Liver (tissue), 9 donors: ENCODE data around the gene RADX. TPM values are rescaled to one million over a fixed set of nuclear protein-coding genes. Genes with fewer than 3 reads are reported as not detected.

Experiments
- DNase-seq: peaks from one replicate; pipeline ENCODE4 v3.0.0-alpha.2; 2017; ENCODE audit warnings: low spot score
- H3K27ac ChIP-seq, 2 donors: one replicate each; pipeline ENCODE4 v1.7.0; 2013; ENCODE audit warnings: inconsistent platforms in 2 of 2, low read length in 2 of 2, control low read depth in 1 of 2, low read depth in 1 of 2, mild to moderate bottlenecking in 1 of 2
- H3K27me3 ChIP-seq, 4 donors: one replicate each; pipeline versions ENCODE4 v1.6.1 to v1.7.0; 2013; ENCODE audit warnings: low read length in 3 of 4, inconsistent platforms in 1 of 4, mild to moderate bottlenecking in 1 of 4, moderate library complexity in 1 of 4; ENCODE audit not compliant: control insufficient read depth in 4 of 4, insufficient read depth in 4 of 4
- H3K36me3 ChIP-seq, 4 donors: one replicate each; pipeline versions ENCODE4 v1.6.1 to v1.7.0; 2013; ENCODE audit warnings: low read length in 3 of 4, mild to moderate bottlenecking in 3 of 4, low read depth in 1 of 4, moderate library complexity in 1 of 4; ENCODE audit not compliant: control insufficient read depth in 4 of 4, insufficient read depth in 3 of 4
- H3K4me1 ChIP-seq, 4 donors: one replicate each; pipeline versions ENCODE4 v1.6.1 to v1.7.0; 2013; ENCODE audit warnings: low read length in 3 of 4, mild to moderate bottlenecking in 3 of 4, moderate library complexity in 1 of 4; ENCODE audit not compliant: control insufficient read depth in 4 of 4, insufficient read depth in 4 of 4
- H3K4me3 ChIP-seq, 3 donors: one replicate each; pipeline versions ENCODE4 v1.6.1 to v1.7.0; 2013; ENCODE audit warnings: low read length in 3 of 3, control low read depth in 1 of 3, low read depth in 1 of 3, mild to moderate bottlenecking in 1 of 3
- H3K9ac ChIP-seq, 2 donors: one replicate each; pipeline ENCODE4 v1.7.0; 2013; ENCODE audit warnings: low read length in 2 of 2, mild to moderate bottlenecking in 2 of 2, moderate library complexity in 2 of 2, control low read depth in 1 of 2, low read depth in 1 of 2
- H3K9me3 ChIP-seq, 4 donors: one replicate each; pipeline versions ENCODE4 v1.6.1 to v1.7.0; 2013; ENCODE audit warnings: low read length in 3 of 4; ENCODE audit not compliant: control insufficient read depth in 4 of 4
- EGR1 ChIP-seq, 2 donors: IDR thresholded peaks; 2 replicates each; pipeline ENCODE4 v1.6.1; 2016 to 2018; ENCODE audit warnings: antibody characterized with exemption in 2 of 2, low read depth in 2 of 2
- FOXA1 ChIP-seq: IDR thresholded peaks from 2 replicates; pipeline ENCODE4 v1.6.1; 2016; ENCODE audit warnings: antibody characterized with exemption
- FOXA2 ChIP-seq: IDR thresholded peaks from 2 replicates; pipeline ENCODE4 v1.6.1; 2016; ENCODE audit warnings: antibody characterized with exemption
- GABPA ChIP-seq, 2 donors: IDR thresholded peaks in 1 of 2; conservative IDR thresholded peaks in 1 of 2; 2 replicates each; pipeline ENCODE4 v1.6.1; 2016; ENCODE audit warnings: antibody characterized with exemption in 2 of 2, mild to moderate bottlenecking in 1 of 2, moderate library complexity in 1 of 2
- HNF4A ChIP-seq, 2 donors: conservative IDR thresholded peaks; 2 replicates each; pipeline ENCODE4 v1.6.1; 2016; ENCODE audit warnings: antibody characterized with exemption in 2 of 2, mild to moderate bottlenecking in 2 of 2
- HNF4G ChIP-seq: IDR thresholded peaks from 2 replicates; pipeline ENCODE4 v1.6.1; 2016; ENCODE audit warnings: antibody characterized with exemption
- JUND ChIP-seq, 2 donors: IDR thresholded peaks; 2 replicates each; pipeline ENCODE4 v1.6.1; 2016; ENCODE audit warnings: antibody characterized with exemption in 2 of 2
- NR2F2 ChIP-seq: IDR thresholded peaks from 2 replicates; pipeline ENCODE4 v1.6.1; 2016; ENCODE audit warnings: antibody characterized with exemption
- RAD21 ChIP-seq, 2 donors: IDR thresholded peaks; 2 replicates each; pipeline ENCODE4 v1.6.1; 2016; ENCODE audit warnings: antibody characterized with exemption in 2 of 2, mild to moderate bottlenecking in 2 of 2
- RXRA ChIP-seq, 2 donors: IDR thresholded peaks; 2 replicates each; pipeline ENCODE4 v1.6.1; 2017 to 2018; ENCODE audit warnings: antibody characterized with exemption in 2 of 2, mild to moderate bottlenecking in 1 of 2
- SP1 ChIP-seq: IDR thresholded peaks from 2 replicates; pipeline ENCODE4 v1.6.1; 2018; ENCODE audit warnings: antibody characterized with exemption, mild to moderate bottlenecking
- YY1 ChIP-seq: IDR thresholded peaks from 2 replicates; pipeline ENCODE4 v1.6.1; 2016; ENCODE audit warnings: antibody characterized with exemption, mild to moderate bottlenecking
- ZBTB33 ChIP-seq: IDR thresholded peaks from 2 replicates; pipeline ENCODE4 v1.6.1; 2016; ENCODE audit warnings: antibody characterized with exemption
- WGBS: extraction: QIAGEN DNeasy Blood & Tissue Kit; methylation state at CpG from one replicate; pipeline ENCODE4 v1.1.7; 2013; 5-methylcytosine and 5-hydroxymethylcytosine counted together
- polyA plus RNA-seq, 2 donors: library from polyadenylated mRNA; stranded (reverse) in 1 of 2; unstranded in 1 of 2; fragments of 200-250 nt in 1 of 2; fragments of >200 nt in 1 of 2; fragmentation: Nextera tagmentation in 1 of 2; extraction: Ambion mirVana in 1 of 2; gene quantifications; one replicate each; pipeline versions ENCODE4 v1.2.1 to v1.2.3, GENCODE V29; 2013 to 2015
- total RNA-seq, 2 donors: library from RNA; depleted of rRNA; stranded (reverse); fragments of >200 nt; gene quantifications; one replicate each; pipeline ENCODE4 v1.2.3, GENCODE V29; 2014
- TF ChIP-seq, protein P1 (sequence below): IDR thresholded peaks from 2 replicates; pipeline ENCODE4 v1.6.1; 2016; ENCODE audit warnings: antibody characterized with exemption, mild to moderate bottlenecking
- TF ChIP-seq, protein P2 (sequence below): IDR thresholded peaks from 2 replicates; pipeline ENCODE4 v1.6.1; 2016; ENCODE audit warnings: antibody characterized with exemption
- TF ChIP-seq, protein P3 (sequence below): fragments of 150-350 bp; IDR thresholded peaks from 2 replicates; pipeline ENCODE4 v1.5.1; 2017; ENCODE audit warnings: improper control_type of control experiment, low read depth, low read length; ENCODE audit not compliant: missing input control
- donor health status: healthy.
- donor health status: healthy.
- donor health status: healthy.
- donor health status: healthy.
- donor health status: healthy.

RADX gene
- total and polyA plus RNA-seq, 4 donors = 0.46 to 2.3 (median 0.95) TPM

GRCh38 chrX:106585478-106585877 is 26.3 kb upstream of the RADX start:
- Histone ChIP-seq H3K9ac (no peak overlapping the region), H3K27ac (no peak overlapping the region), H3K36me3 (no peaks in the 10 kb centered on the region), H3K4me1 (no peaks in the 10 kb centered on the region), H3K27me3 (peaks cover 0 to 7% (median 0%) of the 10 kb centered on the region in 4 donors), H3K4me3 (no peak overlapping the region), H3K9me3 (no peaks in the 10 kb centered on the region)
- 48% methylated on average over 2 of the region's 2 CpGs for WGBS
- TF ChIP-seq, protein P1, sequence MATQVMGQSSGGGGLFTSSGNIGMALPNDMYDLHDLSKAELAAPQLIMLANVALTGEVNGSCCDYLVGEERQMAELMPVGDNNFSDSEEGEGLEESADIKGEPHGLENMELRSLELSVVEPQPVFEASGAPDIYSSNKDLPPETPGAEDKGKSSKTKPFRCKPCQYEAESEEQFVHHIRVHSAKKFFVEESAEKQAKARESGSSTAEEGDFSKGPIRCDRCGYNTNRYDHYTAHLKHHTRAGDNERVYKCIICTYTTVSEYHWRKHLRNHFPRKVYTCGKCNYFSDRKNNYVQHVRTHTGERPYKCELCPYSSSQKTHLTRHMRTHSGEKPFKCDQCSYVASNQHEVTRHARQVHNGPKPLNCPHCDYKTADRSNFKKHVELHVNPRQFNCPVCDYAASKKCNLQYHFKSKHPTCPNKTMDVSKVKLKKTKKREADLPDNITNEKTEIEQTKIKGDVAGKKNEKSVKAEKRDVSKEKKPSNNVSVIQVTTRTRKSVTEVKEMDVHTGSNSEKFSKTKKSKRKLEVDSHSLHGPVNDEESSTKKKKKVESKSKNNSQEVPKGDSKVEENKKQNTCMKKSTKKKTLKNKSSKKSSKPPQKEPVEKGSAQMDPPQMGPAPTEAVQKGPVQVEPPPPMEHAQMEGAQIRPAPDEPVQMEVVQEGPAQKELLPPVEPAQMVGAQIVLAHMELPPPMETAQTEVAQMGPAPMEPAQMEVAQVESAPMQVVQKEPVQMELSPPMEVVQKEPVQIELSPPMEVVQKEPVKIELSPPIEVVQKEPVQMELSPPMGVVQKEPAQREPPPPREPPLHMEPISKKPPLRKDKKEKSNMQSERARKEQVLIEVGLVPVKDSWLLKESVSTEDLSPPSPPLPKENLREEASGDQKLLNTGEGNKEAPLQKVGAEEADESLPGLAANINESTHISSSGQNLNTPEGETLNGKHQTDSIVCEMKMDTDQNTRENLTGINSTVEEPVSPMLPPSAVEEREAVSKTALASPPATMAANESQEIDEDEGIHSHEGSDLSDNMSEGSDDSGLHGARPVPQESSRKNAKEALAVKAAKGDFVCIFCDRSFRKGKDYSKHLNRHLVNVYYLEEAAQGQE = no peak
- TF ChIP-seq NR2F2 = no peak
- TF ChIP-seq, protein P2, sequence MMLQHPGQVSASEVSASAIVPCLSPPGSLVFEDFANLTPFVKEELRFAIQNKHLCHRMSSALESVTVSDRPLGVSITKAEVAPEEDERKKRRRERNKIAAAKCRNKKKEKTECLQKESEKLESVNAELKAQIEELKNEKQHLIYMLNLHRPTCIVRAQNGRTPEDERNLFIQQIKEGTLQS = no peak
- TF ChIP-seq YY1 = no peak
- TF ChIP-seq SP1 = no peak
- no peak for TF ChIP-seq FOXA1
- TF ChIP-seq GABPA (IDR thresholded peaks at IDR 0.05 in 1 of 2, conservative IDR thresholded peaks at IDR 0.05 in 1 of 2) = no peak
- TF ChIP-seq, protein P3, sequence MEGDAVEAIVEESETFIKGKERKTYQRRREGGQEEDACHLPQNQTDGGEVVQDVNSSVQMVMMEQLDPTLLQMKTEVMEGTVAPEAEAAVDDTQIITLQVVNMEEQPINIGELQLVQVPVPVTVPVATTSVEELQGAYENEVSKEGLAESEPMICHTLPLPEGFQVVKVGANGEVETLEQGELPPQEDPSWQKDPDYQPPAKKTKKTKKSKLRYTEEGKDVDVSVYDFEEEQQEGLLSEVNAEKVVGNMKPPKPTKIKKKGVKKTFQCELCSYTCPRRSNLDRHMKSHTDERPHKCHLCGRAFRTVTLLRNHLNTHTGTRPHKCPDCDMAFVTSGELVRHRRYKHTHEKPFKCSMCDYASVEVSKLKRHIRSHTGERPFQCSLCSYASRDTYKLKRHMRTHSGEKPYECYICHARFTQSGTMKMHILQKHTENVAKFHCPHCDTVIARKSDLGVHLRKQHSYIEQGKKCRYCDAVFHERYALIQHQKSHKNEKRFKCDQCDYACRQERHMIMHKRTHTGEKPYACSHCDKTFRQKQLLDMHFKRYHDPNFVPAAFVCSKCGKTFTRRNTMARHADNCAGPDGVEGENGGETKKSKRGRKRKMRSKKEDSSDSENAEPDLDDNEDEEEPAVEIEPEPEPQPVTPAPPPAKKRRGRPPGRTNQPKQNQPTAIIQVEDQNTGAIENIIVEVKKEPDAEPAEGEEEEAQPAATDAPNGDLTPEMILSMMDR = no peak
- TF ChIP-seq HNF4A (conservative IDR thresholded peaks at IDR 0.05) = no peak
- TF ChIP-seq RXRA (IDR thresholded peaks at IDR 0.05) = no peak
- no peak for DNase-seq

DNA sequence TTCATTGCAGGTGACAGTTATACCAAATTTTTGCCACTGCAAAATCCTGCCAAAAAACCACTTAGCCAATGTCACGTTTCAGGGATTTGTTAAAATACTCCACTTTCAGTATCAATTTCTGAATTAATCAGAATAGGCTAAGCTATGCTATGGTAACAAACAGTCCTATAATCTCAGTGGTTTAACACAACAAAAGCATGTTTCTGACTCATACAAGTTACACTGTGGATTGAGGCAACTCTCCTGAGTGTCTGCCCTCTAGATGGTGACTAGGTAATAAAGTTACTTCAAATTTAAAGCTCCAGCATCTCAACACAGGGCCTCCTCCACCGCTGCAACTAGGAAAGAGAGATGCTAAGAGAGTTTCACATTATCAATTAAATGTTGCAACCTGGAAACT is 23.0 kb upstream of the RADX start:
- H3K9me3 ChIP-seq = no peaks in the 10 kb centered on the region
- 80% methylated on average over 2 of the region's 2 CpGs for WGBS
- no peak overlapping the region for H3K27ac ChIP-seq
- H3K4me1 ChIP-seq = no peaks in the 10 kb centered on the region
- no peak overlapping the region for H3K9ac ChIP-seq
- no peak overlapping the region for H3K4me3 ChIP-seq
- H3K36me3 ChIP-seq = no peaks in the 10 kb centered on the region
- H3K27me3 ChIP-seq = peaks cover 0 to 7% (median 0%) of the 10 kb centered on the region in 4 donors
- TF ChIP-seq SP1 (no peak), GABPA (IDR thresholded peaks at IDR 0.05 in 1 of 2, conservative IDR thresholded peaks at IDR 0.05 in 1 of 2) (no peak), RAD21 (IDR thresholded peaks at IDR 0.05) (no peak)
- DNase-seq = no peak

DNA sequence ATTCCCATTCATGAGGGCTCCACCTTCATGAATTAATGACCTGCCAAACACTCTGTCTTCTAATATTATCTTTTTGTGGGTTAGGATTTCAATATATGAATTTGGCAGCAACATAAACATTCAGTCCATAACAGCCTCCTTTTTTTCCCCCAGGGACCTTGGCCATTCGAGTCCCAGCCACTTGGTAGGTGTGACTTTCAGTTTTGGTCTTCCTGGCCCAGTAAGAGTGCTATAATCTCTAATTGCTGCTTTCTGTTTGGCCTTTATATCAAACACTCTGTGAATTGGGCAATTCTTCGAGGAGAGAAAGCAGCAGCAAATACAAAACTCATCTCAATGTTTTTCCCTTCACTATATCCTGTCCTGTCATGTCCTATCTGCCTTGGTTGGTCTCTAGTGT is 12.4 kb upstream of the RADX start:
- no peak overlapping the region for H3K9ac ChIP-seq
- H3K27me3 ChIP-seq = no peaks in the 10 kb centered on the region
- no peaks in the 10 kb centered on the region for H3K4me1 ChIP-seq
- H3K4me3 ChIP-seq = no peak overlapping the region
- no peaks in the 10 kb centered on the region for H3K36me3 ChIP-seq
- no peak overlapping the region for H3K27ac ChIP-seq
- DNase-seq = no peak
- 68% methylated on average over 2 of the region's 2 CpGs for WGBS
- H3K9me3 ChIP-seq = no peaks in the 10 kb centered on the region
- no peak for TF ChIP-seq RXRA (IDR thresholded peaks at IDR 0.05)
- no peak for TF ChIP-seq ZBTB33
- TF ChIP-seq JUND (IDR thresholded peaks at IDR 0.05) = no peak
- TF ChIP-seq, protein P2 = no peak
- TF ChIP-seq SP1 = no peak
- TF ChIP-seq EGR1 (IDR thresholded peaks at IDR 0.05; ENCODE audit: low read depth in 2 of 2) = no peak
- TF ChIP-seq GABPA (IDR thresholded peaks at IDR 0.05 in 1 of 2, conservative IDR thresholded peaks at IDR 0.05 in 1 of 2) = no peak
- TF ChIP-seq, protein P1 = no peak
- TF ChIP-seq FOXA2 = no peak
- no peak for TF ChIP-seq NR2F2
- no peak for TF ChIP-seq HNF4G
- no peak for TF ChIP-seq FOXA1
